DND-41 (cell line): Measurements from ENCODE around the gene LPAR2.

Experiments used
- ATAC-seq: fragments of 200-7000 bp; cut with Tn5 transposase; 3 replicates; pipeline ENCODE4 v1.9.1; 2021; ENCODE audit warnings: low read depth; ENCODE audit not compliant: insufficient read depth
- DNase-seq: peaks from one replicate; pipeline ENCODE4 v3.0.0-alpha.2; 2020
- H2AFZ ChIP-seq: 2 replicates; pipeline ENCODE4 v1.6.0; 2012; ENCODE audit warnings: low read depth, low read length
- H3K27ac ChIP-seq: 2 replicates; pipeline ENCODE4 v1.5.1; 2012; ENCODE audit warnings: low read length, inconsistent platforms
- H3K27me3 ChIP-seq: fragments of 200-600 bp; sonication (generic); 2 replicates; pipeline ENCODE4 v1.6.0; 2012; ENCODE audit warnings: low read length, mild to moderate bottlenecking, inconsistent platforms; ENCODE audit not compliant: insufficient read depth, poor library complexity
- H3K36me3 ChIP-seq: 2 replicates; pipeline ENCODE4 v1.5.1; 2012; ENCODE audit warnings: low read length, inconsistent platforms; ENCODE audit not compliant: insufficient read depth
- H3K4me1 ChIP-seq: 2 replicates; pipeline ENCODE4 v1.5.1; 2012; ENCODE audit warnings: mild to moderate bottlenecking, low read length; ENCODE audit not compliant: insufficient read depth
- H3K4me2 ChIP-seq: 2 replicates; pipeline ENCODE4 v1.6.0; 2012; ENCODE audit warnings: mild to moderate bottlenecking, moderate library complexity, low read length, inconsistent platforms; ENCODE audit not compliant: insufficient read depth
- H3K4me3 ChIP-seq, 2 experiments: fragments of 200-600 bp in 1 of 2; shearing (Covaris generic) in 1 of 2; 2 replicates each; pipeline ENCODE4 v1.5.1; 2012 to 2016; ENCODE audit warnings: inconsistent platforms in 2 of 2, low read length in 2 of 2, mild to moderate bottlenecking in 2 of 2, low read depth in 1 of 2, moderate library complexity in 1 of 2
- H3K79me2 ChIP-seq: 2 replicates; pipeline ENCODE4 v1.6.0; 2012; ENCODE audit warnings: low read length, inconsistent platforms; ENCODE audit not compliant: insufficient read depth
- H3K9ac ChIP-seq: 2 replicates; pipeline ENCODE4 v1.6.0; 2012; ENCODE audit warnings: low read depth, mild to moderate bottlenecking, inconsistent platforms, low read length, moderate library complexity
- H3K9me3 ChIP-seq: 2 replicates; pipeline ENCODE4 v1.5.1; 2012; ENCODE audit warnings: low read length, moderate library complexity, mild to moderate bottlenecking, inconsistent platforms; ENCODE audit not compliant: insufficient read depth, severe bottlenecking
- H4K20me1 ChIP-seq: 2 replicates; pipeline ENCODE4 v1.6.0; 2012; ENCODE audit warnings: low read length; ENCODE audit not compliant: insufficient read depth
- EZH2 ChIP-seq: IDR thresholded peaks from 3 replicates; pipeline ENCODE4 v1.6.1; 2012; ENCODE audit warnings: borderline replicate concordance, low read depth, mild to moderate bottlenecking, moderate library complexity, low read length, inconsistent platforms; ENCODE audit not compliant: severe bottlenecking
- TF ChIP-seq, protein P1 (sequence below): IDR thresholded peaks from 2 replicates; pipeline ENCODE4 v1.5.1; 2012; ENCODE audit warnings: borderline replicate concordance, low read length, moderate library complexity, mild to moderate bottlenecking; ENCODE audit not compliant: poor library complexity, severe bottlenecking; ENCODE audit errors: extremely low read depth

LPAR2 gene

DNA sequence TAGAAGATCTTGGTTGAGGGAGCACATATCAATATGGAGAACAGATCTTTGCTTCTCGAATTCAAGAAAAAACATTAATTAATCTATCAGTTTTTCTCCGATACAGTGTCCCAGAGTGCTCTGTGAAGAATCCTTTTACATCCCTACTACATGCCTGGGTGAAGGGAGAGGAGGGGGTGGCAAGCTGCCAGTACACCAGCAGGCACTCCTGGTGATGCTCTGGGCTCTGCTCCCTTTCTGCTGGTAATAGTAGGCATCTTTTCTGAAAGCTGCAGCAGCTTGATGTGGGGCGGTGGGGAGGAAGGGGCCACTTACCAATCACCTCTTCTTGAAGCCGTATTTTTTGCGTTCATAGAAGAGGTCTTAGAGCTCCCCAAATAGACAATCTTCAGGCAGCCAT lies 40.2 kb downstream of the LPAR2 start:
- no peaks in the 10 kb centered on the region for H3K9me3 ChIP-seq
- TF ChIP-seq, protein P1, sequence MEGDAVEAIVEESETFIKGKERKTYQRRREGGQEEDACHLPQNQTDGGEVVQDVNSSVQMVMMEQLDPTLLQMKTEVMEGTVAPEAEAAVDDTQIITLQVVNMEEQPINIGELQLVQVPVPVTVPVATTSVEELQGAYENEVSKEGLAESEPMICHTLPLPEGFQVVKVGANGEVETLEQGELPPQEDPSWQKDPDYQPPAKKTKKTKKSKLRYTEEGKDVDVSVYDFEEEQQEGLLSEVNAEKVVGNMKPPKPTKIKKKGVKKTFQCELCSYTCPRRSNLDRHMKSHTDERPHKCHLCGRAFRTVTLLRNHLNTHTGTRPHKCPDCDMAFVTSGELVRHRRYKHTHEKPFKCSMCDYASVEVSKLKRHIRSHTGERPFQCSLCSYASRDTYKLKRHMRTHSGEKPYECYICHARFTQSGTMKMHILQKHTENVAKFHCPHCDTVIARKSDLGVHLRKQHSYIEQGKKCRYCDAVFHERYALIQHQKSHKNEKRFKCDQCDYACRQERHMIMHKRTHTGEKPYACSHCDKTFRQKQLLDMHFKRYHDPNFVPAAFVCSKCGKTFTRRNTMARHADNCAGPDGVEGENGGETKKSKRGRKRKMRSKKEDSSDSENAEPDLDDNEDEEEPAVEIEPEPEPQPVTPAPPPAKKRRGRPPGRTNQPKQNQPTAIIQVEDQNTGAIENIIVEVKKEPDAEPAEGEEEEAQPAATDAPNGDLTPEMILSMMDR, result no peak
- TF ChIP-seq EZH2, result no peak
- no peak overlapping the region for H2AFZ ChIP-seq
- DNase-seq, result no peak
- H4K20me1 ChIP-seq, result no peaks in the 10 kb centered on the region
- H3K4me1 ChIP-seq, result no peaks in the 10 kb centered on the region
- no peak overlapping the region for H3K9ac ChIP-seq
- no peak overlapping the region for H3K4me3 ChIP-seq
- H3K27ac ChIP-seq, result no peak overlapping the region
- H3K79me2 ChIP-seq, result no peaks in the 10 kb centered on the region
- no peak overlapping the region for H3K4me2 ChIP-seq
- ATAC-seq, result no peak
- H3K36me3 ChIP-seq, result peaks cover 3% of the 10 kb centered on the region; the same call in 1 of the 2 replicates
- no peaks in the 10 kb centered on the region for H3K27me3 ChIP-seq

DNA sequence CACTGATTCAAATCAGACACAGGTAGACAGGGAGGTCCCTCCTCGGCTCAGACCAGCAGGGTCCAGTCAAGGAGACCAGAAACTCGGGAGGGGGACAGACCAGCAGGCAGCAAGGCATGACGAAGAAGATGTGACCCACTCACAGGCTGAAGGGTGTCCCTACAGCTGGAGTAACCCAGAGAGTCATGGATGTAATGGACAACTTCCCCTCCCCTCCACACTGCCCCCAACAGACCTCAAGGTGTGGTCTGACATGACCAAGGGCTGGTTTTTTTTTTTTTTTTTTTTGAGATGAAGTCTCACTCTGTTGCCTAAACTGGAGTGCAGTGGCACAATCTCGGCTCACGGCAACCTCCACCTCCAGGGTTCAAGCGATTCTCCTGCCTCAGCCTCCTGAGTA lies 43.7 kb downstream of the LPAR2 start:
- H3K27ac ChIP-seq, result no peak overlapping the region
- no peak overlapping the region for H2AFZ ChIP-seq
- no peak overlapping the region for H3K4me3 ChIP-seq
- no peak overlapping the region for H3K4me2 ChIP-seq
- H3K36me3 ChIP-seq, result no peaks in the 10 kb centered on the region
- no peak overlapping the region for H3K9ac ChIP-seq
- TF ChIP-seq, protein P1, result no peak
- no peak for TF ChIP-seq EZH2
- H3K79me2 ChIP-seq, result no peaks in the 10 kb centered on the region
- H4K20me1 ChIP-seq, result no peaks in the 10 kb centered on the region
- no peak for DNase-seq
- no peaks in the 10 kb centered on the region for H3K4me1 ChIP-seq
- no peaks in the 10 kb centered on the region for H3K9me3 ChIP-seq
- no peak for ATAC-seq
- H3K27me3 ChIP-seq, result no peaks in the 10 kb centered on the region

DNA sequence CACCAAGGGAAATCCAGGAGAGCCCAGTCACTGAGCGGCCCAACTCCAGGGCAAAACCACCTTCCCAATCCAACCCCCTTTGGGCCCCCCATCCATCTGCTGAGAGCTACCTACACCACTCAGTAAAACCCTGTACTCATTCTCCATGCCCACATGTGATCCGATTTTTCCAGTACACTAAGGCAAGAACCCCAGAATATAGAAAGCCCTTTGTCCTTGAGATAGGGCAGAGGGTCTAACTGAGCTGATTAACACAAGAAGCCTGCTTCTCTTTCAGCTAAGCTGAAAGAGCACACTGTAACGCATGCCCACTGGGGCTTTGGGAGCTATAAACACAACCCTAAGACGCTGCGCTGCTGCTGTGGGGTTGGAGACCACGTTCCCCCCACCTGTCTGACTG lies 45.5 kb downstream of the LPAR2 start:
- DNase-seq (no peak), ATAC-seq (no peak)
- H3K4me1 ChIP-seq, result no peaks in the 10 kb centered on the region
- no peaks in the 10 kb centered on the region for H4K20me1 ChIP-seq
- H3K36me3 ChIP-seq, result no peaks in the 10 kb centered on the region
- TF ChIP-seq, protein P1, result no peak
- no peak for TF ChIP-seq EZH2
- H2AFZ ChIP-seq, result no peak overlapping the region
- H3K4me3 ChIP-seq, result no peak overlapping the region
- no peak overlapping the region for H3K27ac ChIP-seq
- no peak overlapping the region for H3K9ac ChIP-seq
- no peaks in the 10 kb centered on the region for H3K27me3 ChIP-seq
- H3K79me2 ChIP-seq, result no peaks in the 10 kb centered on the region
- H3K9me3 ChIP-seq, result no peaks in the 10 kb centered on the region
- H3K4me2 ChIP-seq, result no peak overlapping the region

DNA sequence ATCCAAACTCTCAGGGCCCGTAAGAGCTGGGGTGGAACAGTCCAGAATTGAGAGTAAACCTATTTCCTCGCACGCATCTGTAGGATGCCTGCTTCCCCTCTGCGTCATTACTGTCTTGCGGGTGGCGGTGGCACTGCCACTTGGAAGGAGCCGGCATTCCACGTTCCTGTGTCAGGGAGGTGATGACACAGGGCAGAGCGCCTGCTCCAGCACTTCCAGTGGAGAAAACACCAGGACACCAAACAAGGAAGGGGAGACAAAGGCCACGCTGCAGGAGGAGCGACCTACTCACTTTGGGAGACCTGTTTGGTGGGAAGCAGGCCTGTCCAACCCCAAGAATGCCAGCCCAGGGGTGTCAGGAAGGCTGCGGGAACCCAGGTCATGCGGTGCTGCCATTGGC lies 46.6 kb downstream of the LPAR2 start:
- Histone ChIP-seq H3K79me2 (no peaks in the 10 kb centered on the region), H4K20me1 (no peaks in the 10 kb centered on the region), H3K9me3 (no peaks in the 10 kb centered on the region), H2AFZ (no peak overlapping the region), H3K9ac (no peak overlapping the region), H3K4me3 (no peak overlapping the region), H3K4me1 (no peaks in the 10 kb centered on the region), H3K36me3 (no peaks in the 10 kb centered on the region), H3K27ac (0 out of 2 replicates have a peak overlapping the region, but pooled peaks have one; percentile 20), H3K4me2 (no peak overlapping the region), H3K27me3 (no peaks in the 10 kb centered on the region)
- no peak for DNase-seq
- no peak for TF ChIP-seq EZH2
- TF ChIP-seq, protein P1, result no peak
- no peak for ATAC-seq
